Endothelial cell of umbilical vein (primary cell): ENCODE measurements around the gene ANKS1B. TPM values are rescaled to one million over a fixed set of nuclear protein-coding genes. Genes with fewer than 3 reads are reported as not detected.

Experiments used
- BruUV-seq: library from RNA; stranded (reverse); fragments of 400-500 nt; replicated peaks from 2 replicates; lab custom pipeline; 2021; lab: Mats Ljungman, UMichigan
- CTCF ChIA-PET: fragments of 300-600, 350-600 bp; sonication (Branson Sonifier 250); formaldehyde crosslinking; loops from one replicate; lab custom pipeline; 2021; ENCODE audit warnings: antibody characterized with exemption, inconsistent platforms; lab: Charles Lee
- POLR2A ChIA-PET: fragments of 300-600, 350-600 bp; sonication (Branson Sonifier 250); formaldehyde crosslinking; loops from one replicate; lab custom pipeline; 2021; ENCODE audit warnings: antibody characterized with exemption, inconsistent platforms; lab: Charles Lee
- DNase-seq: peaks from one replicate; pipeline ENCODE4 v3.0.0-alpha.2; 2011; ENCODE audit warnings: low read depth, low spot score
- FAIRE-seq: peaks from 2 replicates; lab custom pipeline; 2011; peaks lifted over from hg19 to GRCh38; lab: Jason Lieb, UNC
- H2AFZ ChIP-seq: 2 replicates; pipeline ENCODE4 v1.6.0; 2012; ENCODE audit warnings: low read depth, low read length, control low read depth, inconsistent platforms
- H3K27ac ChIP-seq: 2 replicates; pipeline ENCODE4 v1.5.1; 2011; ENCODE audit warnings: low read depth, mild to moderate bottlenecking, control low read depth, low read length, moderate library complexity; ENCODE audit not compliant: insufficient read depth
- H3K27me3 ChIP-seq, 2 experiments: 2 replicates each; pipeline versions ENCODE4 v1.6.0 to v1.6.1; 2011; ENCODE audit warnings: low read length in 2 of 2, mixed read lengths in 1 of 2; ENCODE audit not compliant: control insufficient read depth in 2 of 2, insufficient read depth in 2 of 2
- H3K36me3 ChIP-seq, 2 experiments: 2 replicates in 1 of 2; 3 replicates in 1 of 2; pipeline ENCODE4 v1.5.1; 2011; ENCODE audit warnings: low read length in 2 of 2, mild to moderate bottlenecking in 1 of 2, moderate library complexity in 1 of 2; ENCODE audit not compliant: control insufficient read depth in 2 of 2, insufficient read depth in 2 of 2; ENCODE audit errors: extremely low read depth in 1 of 2
- H3K4me1 ChIP-seq: 3 replicates; pipeline ENCODE4 v1.5.1; 2011; ENCODE audit warnings: mild to moderate bottlenecking, low read length; ENCODE audit not compliant: control insufficient read depth, insufficient read depth; ENCODE audit errors: extremely low read depth
- H3K4me2 ChIP-seq: 2 replicates; pipeline ENCODE4 v1.6.1; 2011; ENCODE audit warnings: low read length, control low read depth, mixed read lengths; ENCODE audit not compliant: insufficient read depth
- H3K4me3 ChIP-seq, 3 experiments: fragments of 200-600 bp in 1 of 3; sonication (generic), shearing (Covaris generic) in 1 of 3; replicated peaks in 1 of 3; 2 replicates each; pipeline ENCODE4 v1.5.1; 2011 to 2016; ENCODE audit warnings: control low read depth in 3 of 3, low read length in 3 of 3, mild to moderate bottlenecking in 2 of 3, inconsistent platforms in 1 of 3, low read depth in 1 of 3, moderate library complexity in 1 of 3; ENCODE audit not compliant: insufficient read depth in 1 of 3
- H3K79me2 ChIP-seq: 2 replicates; pipeline ENCODE4 v1.6.0; 2012; ENCODE audit warnings: low read length, inconsistent platforms; ENCODE audit not compliant: control insufficient read depth, insufficient read depth
- H3K9ac ChIP-seq: replicated peaks from 2 replicates; pipeline ENCODE3; 2011; ENCODE audit warnings: low read length, control low read depth; ENCODE audit not compliant: insufficient read depth; ENCODE audit errors: extremely low read depth
- H3K9me1 ChIP-seq: replicated peaks from 3 replicates; pipeline ENCODE4 v1.6.0; 2011; ENCODE audit warnings: mild to moderate bottlenecking, low read length; ENCODE audit not compliant: control insufficient read depth, insufficient read depth; ENCODE audit errors: extremely low read depth
- H3K9me3 ChIP-seq: replicated peaks from 2 replicates; pipeline ENCODE4 v1.5.1; 2012; ENCODE audit warnings: low read length, inconsistent platforms; ENCODE audit not compliant: control insufficient read depth, insufficient read depth
- H4K20me1 ChIP-seq: replicated peaks from 2 replicates; pipeline ENCODE3; 2011; ENCODE audit warnings: mild to moderate bottlenecking, low read length; ENCODE audit not compliant: control insufficient read depth, insufficient read depth; ENCODE audit errors: extremely low read depth
- EZH2 ChIP-seq: IDR thresholded peaks from 2 replicates; pipeline ENCODE4 v1.6.1; 2012; ENCODE audit warnings: borderline replicate concordance, low read depth, mild to moderate bottlenecking, moderate library complexity, low read length, inconsistent platforms; ENCODE audit not compliant: severe bottlenecking
- FOS ChIP-seq: IDR thresholded peaks from 2 replicates; pipeline ENCODE4 v1.6.1; 2011; ENCODE audit warnings: mild to moderate bottlenecking, low read length, moderate library complexity, borderline replicate concordance; ENCODE audit not compliant: insufficient read depth
- GATA2 ChIP-seq: IDR thresholded peaks from 2 replicates; pipeline ENCODE4 v1.7.0; 2011; ENCODE audit warnings: low read depth, mild to moderate bottlenecking, moderate library complexity, mixed read lengths, low read length; ENCODE audit not compliant: insufficient read length, insufficient read depth
- JUN ChIP-seq: IDR thresholded peaks from 2 replicates; pipeline ENCODE4 v1.6.1; 2011; ENCODE audit warnings: borderline replicate concordance, low read depth; ENCODE audit not compliant: insufficient read length, insufficient read depth
- MYC ChIP-seq: IDR thresholded peaks from one replicate; pipeline ENCODE4 v1.6.1; 2011; ENCODE audit warnings: mild to moderate bottlenecking, low read depth, low read length
- POLR2A ChIP-seq: IDR thresholded peaks from 2 replicates; pipeline ENCODE4 v1.6.1; 2012; ENCODE audit warnings: low read depth, mild to moderate bottlenecking, control low read depth, low read length
- POLR2AphosphoS5 ChIP-seq: IDR thresholded peaks from 2 replicates; pipeline ENCODE4 v1.6.1; 2012; ENCODE audit warnings: low read depth, mild to moderate bottlenecking, control low read depth, low read length, moderate library complexity; ENCODE audit not compliant: insufficient read depth
- dilution Hi-C: fragments of 300-500 bp; cut with MboI; formaldehyde crosslinking; loops from one replicate; pipeline ENCODE4 v1.15.0; 2019; ENCODE audit warnings: low sequenced_read_pairs; ENCODE audit not compliant: extremely low pct_ligation_motif_present
- intact Hi-C: fragments of 100-400 bp; cut with micrococcal nuclease; formaldehyde crosslinking; loops from one replicate; pipeline ENCODE4 v1.10.0; 2022
- polyA plus RNA-seq, 4 experiments: library from polyadenylated mRNA; depleted of rRNA in 3 of 4; stranded (reverse) in 3 of 4; unstranded in 1 of 4; fragments of >200 nt; gene quantifications; 2 replicates each; pipeline versions ENCODE4 v1.2.1 to v1.2.3, GENCODE V29; 2011 to 2012; ENCODE audit warnings: missing spikeins in 1 of 4
- total RNA-seq: library from RNA; stranded (reverse); gene quantifications from 2 replicates; pipeline ENCODE4 v1.2.3, GENCODE V29; 2021
- TF ChIP-seq, protein P1 (sequence below), 2 donors: IDR thresholded peaks; 1 replicate in 1 of 2; 2 replicates in 1 of 2; pipeline ENCODE4 v1.5.1; 2011; ENCODE audit warnings: low read length in 2 of 2, mild to moderate bottlenecking in 2 of 2, moderate library complexity in 2 of 2, control low read depth in 1 of 2, inconsistent platforms in 1 of 2, low read depth in 1 of 2; ENCODE audit not compliant: insufficient read depth in 1 of 2; ENCODE audit errors: extremely low read depth in 1 of 2
- TF ChIP-seq, protein P2 (sequence below): IDR thresholded peaks from 2 replicates; pipeline ENCODE4 v1.6.1; 2011; ENCODE audit not compliant: insufficient read depth, insufficient read length

ANKS1B gene
- total and polyA plus RNA-seq, 2 donors (not counting 3 experiments of a cell fraction or from before 2014, with no cell fraction given): 0.15 to 0.38 TPM

DNA sequence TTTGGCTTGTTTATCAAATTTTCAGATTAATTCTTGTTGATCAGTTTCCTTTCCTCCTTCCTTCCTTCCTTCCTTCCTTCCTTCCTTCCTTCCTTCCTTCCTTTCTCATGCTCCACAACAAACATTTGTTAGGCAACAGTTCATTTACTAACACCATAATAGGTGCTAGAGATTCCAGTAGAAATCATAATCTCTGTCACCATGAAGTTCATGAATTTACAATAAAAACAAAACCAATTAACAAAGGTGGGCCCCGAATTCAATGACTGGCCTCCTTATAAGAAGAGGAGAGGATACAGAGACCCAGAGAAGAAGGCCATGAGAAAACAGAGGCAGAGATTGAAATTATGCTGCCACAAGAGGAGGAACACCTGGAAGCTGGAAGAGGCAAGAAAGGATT lies 604.0 kb downstream of the ANKS1B start:
- Histone ChIP-seq H3K4me3 (no peak overlapping the region), H3K27ac (no peak overlapping the region), H2AFZ (no peak overlapping the region), H3K79me2 (no peaks in the 10 kb centered on the region), H3K9me1 (no peaks in the 10 kb centered on the region), H3K9me3 (peaks cover 3% of the 10 kb centered on the region), H4K20me1 (no peaks in the 10 kb centered on the region), H3K4me2 (no peak overlapping the region), H3K27me3 (no peaks in the 10 kb centered on the region), H3K36me3 (no peaks in the 10 kb centered on the region), H3K9ac (no peak overlapping the region), H3K4me1 (no peaks in the 10 kb centered on the region)
- dilution Hi-C loops: no loop called here
- TF ChIP-seq JUN (no peak), POLR2A (no peak), MYC (no peak), EZH2 (no peak), GATA2 (no peak), FOS (no peak), POLR2AphosphoS5 (no peak)
- TF ChIP-seq, protein P1, sequence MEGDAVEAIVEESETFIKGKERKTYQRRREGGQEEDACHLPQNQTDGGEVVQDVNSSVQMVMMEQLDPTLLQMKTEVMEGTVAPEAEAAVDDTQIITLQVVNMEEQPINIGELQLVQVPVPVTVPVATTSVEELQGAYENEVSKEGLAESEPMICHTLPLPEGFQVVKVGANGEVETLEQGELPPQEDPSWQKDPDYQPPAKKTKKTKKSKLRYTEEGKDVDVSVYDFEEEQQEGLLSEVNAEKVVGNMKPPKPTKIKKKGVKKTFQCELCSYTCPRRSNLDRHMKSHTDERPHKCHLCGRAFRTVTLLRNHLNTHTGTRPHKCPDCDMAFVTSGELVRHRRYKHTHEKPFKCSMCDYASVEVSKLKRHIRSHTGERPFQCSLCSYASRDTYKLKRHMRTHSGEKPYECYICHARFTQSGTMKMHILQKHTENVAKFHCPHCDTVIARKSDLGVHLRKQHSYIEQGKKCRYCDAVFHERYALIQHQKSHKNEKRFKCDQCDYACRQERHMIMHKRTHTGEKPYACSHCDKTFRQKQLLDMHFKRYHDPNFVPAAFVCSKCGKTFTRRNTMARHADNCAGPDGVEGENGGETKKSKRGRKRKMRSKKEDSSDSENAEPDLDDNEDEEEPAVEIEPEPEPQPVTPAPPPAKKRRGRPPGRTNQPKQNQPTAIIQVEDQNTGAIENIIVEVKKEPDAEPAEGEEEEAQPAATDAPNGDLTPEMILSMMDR (IDR thresholded peaks at IDR 0.05; ENCODE audit: extremely low read depth in 1 of 2, insufficient read depth in 1 of 2, low read depth in 1 of 2, low read length in 2 of 2): no peak
- TF ChIP-seq, protein P2, sequence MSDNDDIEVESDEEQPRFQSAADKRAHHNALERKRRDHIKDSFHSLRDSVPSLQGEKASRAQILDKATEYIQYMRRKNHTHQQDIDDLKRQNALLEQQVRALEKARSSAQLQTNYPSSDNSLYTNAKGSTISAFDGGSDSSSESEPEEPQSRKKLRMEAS: no peak
- POLR2A ChIA-PET: no interaction called here
- BruUV-seq: no TSS peak
- intact Hi-C loops: no loop called here
- CTCF ChIA-PET: no interaction called here
- FAIRE-seq (no peak), DNase-seq (no peak)
